SHP77 (cell line): Measurements from ENCODE around the gene PIK3AP1.
"Not testable (repeated sequence)": the region's sequence is repeated elsewhere in the genome, so short reads cannot be mapped to it uniquely, and the experiment has no call there.

Source experiments
- DNase-seq, 2 experiments: peaks; one replicate each; lab custom pipeline; 2025; lab: John Stamatoyannopoulos, UW

Gene PIK3AP1

GRCh38 chr10:96696845-96697425, 23.4 kb downstream of the PIK3AP1 start:
- DNase-seq = no peak

DNA sequence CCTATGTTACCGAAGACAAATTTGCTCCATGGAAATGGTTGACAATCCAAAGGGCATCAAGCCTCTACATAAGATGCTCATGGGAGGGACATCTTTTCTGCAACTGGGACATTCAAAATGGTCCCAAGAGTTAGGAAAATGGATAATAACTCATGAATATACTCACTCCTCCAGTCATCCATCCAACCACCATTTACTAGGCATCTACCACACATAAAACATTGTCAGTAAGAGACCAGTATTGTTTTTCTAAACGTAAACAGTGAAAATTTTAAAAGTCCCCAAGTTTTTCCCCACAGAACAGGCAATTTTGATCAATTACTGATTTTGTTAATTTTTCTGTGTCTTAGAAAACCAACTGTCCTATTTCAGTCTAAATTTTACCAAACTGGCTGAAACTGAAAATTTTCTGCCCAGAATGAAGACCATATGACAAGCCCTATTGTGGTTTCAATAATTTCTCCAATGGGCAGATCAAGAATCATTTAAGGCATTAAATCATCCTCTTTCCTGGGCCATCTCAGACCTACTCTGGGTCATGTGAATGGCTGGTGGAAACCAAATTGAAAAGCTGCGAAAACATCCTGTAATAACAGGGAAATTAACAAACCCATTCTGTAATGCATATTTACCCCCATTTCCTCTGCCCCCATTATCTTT, 24.2 kb downstream of the PIK3AP1 start:
- DNase-seq = no peak

DNA sequence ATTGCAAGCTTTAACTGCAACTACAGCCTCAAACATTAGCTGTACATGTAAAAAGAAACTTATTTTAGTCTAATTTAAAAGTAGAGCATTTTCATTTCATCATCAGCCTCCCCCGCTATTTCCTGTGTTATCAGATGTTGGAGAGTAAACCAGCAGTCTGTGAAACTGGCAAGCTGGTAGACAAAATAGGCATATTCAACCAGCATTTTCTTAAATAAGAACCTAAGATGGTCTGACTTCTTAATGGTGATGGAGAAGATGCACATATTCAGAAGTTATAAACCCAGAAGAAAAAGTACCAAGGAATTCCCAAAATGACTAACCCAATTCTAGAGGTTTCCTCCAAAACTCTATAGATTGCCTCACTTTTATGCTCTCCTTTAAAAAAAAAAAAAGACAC, 24.9 kb downstream of the PIK3AP1 start:
- no peak for DNase-seq

- no peak for DNase-seq
Measured at GRCh38 chr10:96693431-96693830, 26.9 kb downstream of the PIK3AP1 start.

DNA sequence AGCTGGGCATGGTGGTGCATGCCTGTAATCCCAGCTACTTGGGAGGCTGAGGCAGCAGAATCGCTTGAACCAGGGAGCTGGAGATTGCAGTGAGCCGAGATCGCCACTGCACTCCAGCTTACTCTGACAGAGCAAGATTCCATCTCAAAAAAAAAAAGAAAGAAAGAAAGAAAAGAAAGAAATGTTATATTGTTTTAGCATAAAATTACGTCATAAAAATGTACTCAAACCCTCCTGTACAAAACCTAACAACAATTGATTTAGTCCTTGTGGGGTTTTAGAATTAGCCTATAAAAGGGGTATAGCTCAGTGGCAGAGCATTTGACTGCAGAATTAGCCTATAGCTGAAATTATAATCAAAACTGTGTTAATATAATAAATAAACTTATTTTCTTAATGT, 27.9 kb downstream of the PIK3AP1 start:
- DNase-seq = no peak

DNA sequence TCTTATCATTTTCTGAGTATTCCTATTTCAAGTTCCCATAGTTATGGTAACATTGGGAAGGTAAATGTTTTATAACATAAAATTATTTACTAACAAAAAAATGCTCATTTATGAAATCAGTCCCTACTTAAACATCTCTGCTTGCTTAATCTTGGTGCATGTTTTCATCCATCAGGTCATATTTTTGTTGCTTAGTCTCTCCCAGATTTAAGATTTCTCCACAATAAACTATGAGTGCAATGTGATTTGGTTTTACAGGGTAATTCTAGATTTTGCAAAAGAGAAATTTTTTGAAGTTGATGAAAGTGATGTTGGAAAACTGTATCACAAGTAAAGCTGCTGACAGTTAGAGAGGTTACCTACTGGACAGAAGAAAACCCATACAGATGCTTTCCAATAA, 28.6 kb downstream of the PIK3AP1 start:
- no peak for DNase-seq

GRCh38 chr10:96690755-96691730, 29.3 kb downstream of the PIK3AP1 start:
- no peak for DNase-seq

GRCh38 chr10:96688789-96689188, 31.5 kb downstream of the PIK3AP1 start:
- no peak for DNase-seq

DNA sequence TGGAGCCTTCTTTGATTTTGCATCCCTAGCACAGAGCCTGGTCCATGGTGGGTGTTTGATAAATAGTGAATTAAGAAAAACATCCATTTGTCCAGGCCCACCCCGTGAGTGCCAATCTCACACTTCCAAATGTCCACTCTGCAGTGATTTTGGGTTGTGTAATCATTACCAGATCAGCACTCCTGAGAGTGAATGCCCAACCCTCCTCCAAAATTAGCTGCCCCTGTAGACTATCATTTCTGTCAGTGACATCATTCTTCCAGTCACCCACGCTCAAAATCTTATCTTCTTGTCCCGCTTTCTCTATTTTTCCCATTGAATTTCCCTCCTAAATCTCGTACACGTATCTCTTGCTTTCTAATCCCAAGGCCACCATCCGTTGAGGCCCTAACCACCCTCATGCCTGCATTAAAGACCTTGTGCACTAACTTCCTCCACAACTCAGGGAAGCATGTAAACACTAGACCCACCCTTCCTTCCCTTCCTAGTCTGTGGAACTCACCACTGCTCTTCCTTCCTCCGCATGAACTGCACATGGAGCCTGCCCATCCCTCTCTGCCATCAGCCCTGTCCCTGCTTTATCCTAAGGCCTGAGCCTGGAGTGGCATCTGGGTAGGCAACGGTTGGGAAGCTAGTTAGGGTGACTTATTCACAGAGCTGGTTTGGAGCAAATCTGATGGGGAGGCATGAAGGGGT, 32.8 kb downstream of the PIK3AP1 start:
- DNase-seq = no peak

- DNase-seq = no peak
Measured at GRCh38 chr10:96686514-96686913, 33.8 kb downstream of the PIK3AP1 start.

GRCh38 chr10:96685306-96685705, 35.0 kb downstream of the PIK3AP1 start:
- DNase-seq = no peak

DNA sequence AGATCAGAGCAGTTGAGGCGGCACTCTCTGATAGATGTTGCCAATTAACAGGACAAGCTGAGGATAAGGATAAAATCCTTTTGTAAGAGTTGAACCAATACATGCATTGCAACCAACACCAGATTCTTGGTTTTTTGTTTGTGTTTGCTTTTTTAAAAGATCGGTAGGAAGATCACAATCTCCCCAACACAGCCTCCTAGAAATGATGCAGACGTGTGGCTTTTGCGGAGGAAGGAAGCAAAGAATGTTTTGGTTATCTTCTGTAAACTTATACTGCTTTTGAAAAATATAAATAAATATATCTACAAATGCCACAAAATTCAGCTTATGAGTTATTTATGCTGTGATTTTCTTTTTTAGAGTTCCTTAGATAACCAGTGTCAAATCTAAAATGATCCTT, 35.5 kb downstream of the PIK3AP1 start:
- no peak for DNase-seq

DNA sequence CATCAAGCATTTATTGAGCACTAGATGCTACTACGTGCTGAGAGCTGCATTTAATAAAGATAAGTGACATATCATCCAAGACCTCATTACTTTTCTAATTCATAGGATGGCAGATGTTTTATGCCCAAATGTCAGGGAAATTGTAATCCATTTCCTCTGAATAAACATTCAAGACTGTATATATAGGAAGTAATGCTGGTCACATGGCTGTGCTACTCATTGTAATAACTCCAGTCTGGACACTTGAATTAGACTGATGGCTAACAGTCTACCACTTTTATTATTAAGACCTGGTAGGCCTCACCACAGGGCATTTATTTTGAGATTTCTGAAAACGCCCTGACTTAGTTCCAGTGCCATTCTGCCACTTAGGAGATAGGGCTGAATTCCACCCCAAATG, 36.6 kb downstream of the PIK3AP1 start:
- DNase-seq = no peak

- DNase-seq = no peak
Measured at GRCh38 chr10:96683065-96683464, 37.2 kb downstream of the PIK3AP1 start.

DNA sequence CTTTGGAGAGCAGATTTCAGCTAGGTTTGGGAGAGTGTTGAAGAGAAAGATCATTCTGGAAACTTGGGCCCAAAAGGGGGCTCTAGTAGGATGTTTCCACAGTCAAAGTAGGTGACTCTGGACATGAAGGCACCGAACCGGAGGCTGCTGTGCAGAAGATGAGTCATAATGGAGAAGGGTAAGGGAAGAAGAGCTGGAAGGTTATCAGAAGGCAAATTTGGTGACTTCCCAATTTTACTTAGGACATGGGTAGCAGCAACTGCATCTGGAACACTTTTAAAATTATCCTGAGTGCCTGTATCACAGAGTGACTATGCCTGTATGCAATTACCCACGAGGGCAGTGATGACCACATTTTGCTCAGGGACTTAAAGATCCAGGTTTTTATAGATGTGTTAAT, 38.8 kb downstream of the PIK3AP1 start:
- DNase-seq = no peak

DNA sequence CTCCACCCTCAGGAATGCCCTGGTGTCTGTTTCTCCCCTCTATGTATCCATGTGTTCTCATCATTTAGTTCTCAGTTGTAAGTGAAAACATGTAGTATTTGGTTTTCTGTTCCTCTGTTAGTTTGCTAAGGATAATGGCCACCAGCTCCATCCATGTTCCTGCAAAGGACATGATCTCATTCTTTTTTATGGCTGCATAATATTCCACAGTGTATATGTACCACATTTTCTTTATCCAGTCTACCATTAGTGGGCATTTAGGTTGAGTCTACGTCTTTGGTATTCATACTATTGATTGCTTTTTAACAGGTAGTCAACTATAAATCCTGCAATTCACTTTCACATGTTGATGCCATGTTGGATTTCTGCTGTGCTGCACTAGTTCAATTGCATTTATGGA, 39.9 kb downstream of the PIK3AP1 start:
- not testable (repeated sequence) for DNase-seq

GRCh38 chr10:96678725-96679124, 41.6 kb downstream of the PIK3AP1 start:
- no peak for DNase-seq

DNA sequence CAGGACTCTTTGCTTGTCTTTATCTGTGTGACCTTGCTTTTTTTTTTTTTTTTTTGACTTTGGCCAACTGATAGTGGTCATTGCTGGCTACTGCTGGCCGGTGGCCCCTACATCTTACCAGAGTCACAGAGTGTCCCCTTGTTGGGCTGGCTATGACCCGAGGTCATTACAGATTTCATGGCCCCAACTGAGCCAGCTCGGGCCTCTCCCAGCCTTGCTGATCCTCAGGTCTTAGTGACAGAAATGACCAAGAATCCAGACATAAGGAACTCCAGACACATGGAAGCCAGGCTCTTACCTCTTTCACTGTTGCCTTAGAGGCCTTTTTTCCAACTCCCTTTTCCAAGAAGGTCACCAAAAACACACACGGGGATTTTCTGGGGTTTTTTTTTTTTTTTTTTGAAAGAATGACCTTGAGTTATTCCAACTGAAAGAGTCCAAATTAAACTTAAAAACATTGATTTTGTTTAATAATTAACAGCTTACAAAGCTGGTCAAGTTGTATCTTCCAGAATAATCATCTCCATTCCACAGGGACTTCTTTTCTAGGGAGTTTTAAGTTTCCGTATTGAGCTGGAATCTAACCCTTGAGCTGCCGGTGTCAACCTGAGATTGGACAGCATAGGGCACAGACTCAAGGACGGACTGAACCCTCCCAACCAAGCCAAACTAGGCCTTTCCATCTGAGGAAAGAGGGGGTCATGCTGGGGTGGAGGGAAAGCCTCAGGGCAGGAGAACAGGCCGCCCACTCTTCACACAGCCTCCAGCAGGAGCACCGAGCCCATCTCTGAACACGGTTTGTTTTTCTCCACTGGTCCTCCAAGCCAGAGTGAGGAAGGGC, 43.8 kb downstream of the PIK3AP1 start:
- DNase-seq = no peak

DNA sequence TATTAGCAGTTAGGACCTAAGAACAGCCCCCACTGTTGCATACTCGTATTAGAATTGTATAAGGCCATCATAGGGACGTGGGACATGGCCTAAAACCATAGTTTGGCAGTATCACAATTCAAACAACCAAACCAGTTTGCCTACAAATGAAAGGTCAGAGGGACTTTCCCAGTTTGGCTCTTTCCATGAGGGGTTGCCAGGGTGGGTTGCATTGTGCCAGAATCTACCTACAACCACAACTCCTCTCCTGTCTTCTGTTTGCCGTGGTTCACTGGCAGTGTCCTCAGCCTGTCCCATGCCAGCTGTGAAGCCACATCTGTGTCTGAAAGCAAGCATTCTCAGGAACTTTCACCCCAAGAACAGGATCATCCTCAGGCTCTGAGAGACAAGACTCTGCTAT, 44.5 kb downstream of the PIK3AP1 start:
- no peak for DNase-seq

DNA sequence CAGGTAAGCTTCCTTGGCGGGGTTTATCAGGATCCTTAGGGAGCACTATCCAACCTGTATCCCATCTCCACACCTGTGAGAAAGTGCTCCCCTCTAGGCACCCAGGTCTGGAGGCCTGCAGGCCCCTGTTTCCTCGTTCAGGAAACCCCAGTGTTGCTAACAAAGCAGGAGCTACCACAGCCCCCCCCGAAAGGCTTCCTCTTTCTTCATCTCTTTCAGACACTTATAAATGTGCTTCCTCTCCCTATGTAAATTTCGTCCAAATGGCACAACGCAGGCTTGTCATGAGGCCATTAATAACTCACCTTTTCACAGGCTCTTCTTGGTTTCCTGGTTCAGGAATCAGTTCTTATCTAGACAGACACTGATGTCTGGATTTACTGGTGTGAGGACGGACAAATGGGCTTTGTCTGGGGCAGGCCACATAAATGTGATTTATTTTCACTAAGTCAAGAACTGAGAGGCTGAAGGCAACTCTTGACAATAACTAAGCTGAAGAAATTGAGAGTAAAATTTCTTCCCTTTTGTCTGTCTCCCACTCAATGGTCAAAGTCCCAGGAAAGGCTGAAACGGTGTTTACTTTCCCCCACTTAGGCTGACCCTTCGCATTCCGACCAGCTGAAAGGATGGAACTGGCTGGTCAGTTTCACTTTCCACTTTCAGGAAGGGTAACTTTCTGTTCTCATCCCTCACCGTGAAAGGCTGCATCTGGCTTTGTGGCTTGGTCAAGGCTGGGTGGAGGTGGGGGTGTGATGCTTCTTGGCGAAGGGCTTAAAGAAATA, 46.8 kb downstream of the PIK3AP1 start:
- no peak for DNase-seq
